ENCODE data around the gene BTRC. TPM values are rescaled to one million over a fixed set of nuclear protein-coding genes. Genes with fewer than 3 reads are reported as not detected.
"Not testable (repeated sequence)": the region's sequence is repeated elsewhere in the genome, so short reads cannot be mapped to it uniquely, and the experiment has no call there.

Gene BTRC
- total and polyA plus RNA-seq, 2 donors (not counting 3 experiments of a cell fraction or from before 2014, with no cell fraction given): 11.6 to 18.5 TPM

- Histone ChIP-seq H4K20me1 (replicated peaks; ENCODE audit: control insufficient read depth, extremely low read depth, insufficient read depth, low read length) (no peaks in the 10 kb centered on the region), H3K79me2 (ENCODE audit: control insufficient read depth, insufficient read depth, low read length) (peaks cover 14% of the 10 kb centered on the region), H3K27me3 (ENCODE audit: control insufficient read depth in 2 of 2, insufficient read depth in 2 of 2, low read length in 2 of 2) (no peaks in the 10 kb centered on the region), H3K27ac (ENCODE audit: insufficient read depth, low read depth, low read length) (no peak overlapping the region), H3K9ac (replicated peaks; ENCODE audit: extremely low read depth, insufficient read depth, low read length) (no peak overlapping the region), H3K4me1 (ENCODE audit: control insufficient read depth, extremely low read depth, insufficient read depth, low read length) (peaks cover 1% of the 10 kb centered on the region), H3K4me3 (replicated peaks in 1 of 3; ENCODE audit: insufficient read depth in 1 of 3, low read depth in 1 of 3, low read length in 3 of 3) (no peak overlapping the region), H2AFZ (ENCODE audit: low read depth, low read length) (no peak overlapping the region), H3K9me1 (replicated peaks; ENCODE audit: control insufficient read depth, extremely low read depth, insufficient read depth, low read length) (no peaks in the 10 kb centered on the region), H3K36me3 (ENCODE audit: control insufficient read depth in 2 of 2, extremely low read depth in 1 of 2, insufficient read depth in 2 of 2, low read length in 2 of 2) (no peaks in the 10 kb centered on the region), H3K4me2 (ENCODE audit: insufficient read depth, low read length) (no peak overlapping the region), H3K9me3 (replicated peaks; ENCODE audit: control insufficient read depth, insufficient read depth, low read length) (no peaks in the 10 kb centered on the region)
- dilution Hi-C loops (cut with MboI; ENCODE audit: extremely low pct_ligation_motif_present, low sequenced_read_pairs) (no loop called here), intact Hi-C loops (cut with micrococcal nuclease) (no loop called here)
- ChIA-PET POLR2A (no interaction called here), CTCF (interaction anchor here (1.0 to 1.4 kb wide), 3 partner anchors 12 to 163 kb away, joined by 3 to 4 read pairs (median 4); no protein-coding TSS in a partner anchor)
- FAIRE-seq (no peak), DNase-seq (ENCODE audit: low read depth, low spot score) (no peak)
- TF ChIP-seq EZH2 (IDR thresholded peaks at IDR 0.05; ENCODE audit: borderline replicate concordance, low read depth, low read length, severe bottlenecking) (no peak), CTCF (IDR thresholded peaks at IDR 0.05; ENCODE audit: extremely low read depth in 1 of 2, insufficient read depth in 1 of 2, low read depth in 1 of 2, low read length in 2 of 2) (no peak), MYC (IDR thresholded peaks at IDR 0.05; ENCODE audit: low read depth, low read length) (no peak), JUN (IDR thresholded peaks at IDR 0.05; ENCODE audit: borderline replicate concordance, insufficient read depth, insufficient read length, low read depth) (no peak), FOS (IDR thresholded peaks at IDR 0.05; ENCODE audit: borderline replicate concordance, insufficient read depth, low read length) (no peak), MAX (IDR thresholded peaks at IDR 0.05; ENCODE audit: insufficient read depth, insufficient read length) (no peak), POLR2A (IDR thresholded peaks at IDR 0.05; ENCODE audit: low read depth, low read length) (no peak), GATA2 (IDR thresholded peaks at IDR 0.05; ENCODE audit: insufficient read depth, insufficient read length, low read depth, low read length) (no peak), POLR2AphosphoS5 (IDR thresholded peaks at IDR 0.05; ENCODE audit: insufficient read depth, low read depth, low read length) (no peak)
- BruUV-seq (replicated peaks): no TSS peak
These were observed 19.1 kb downstream of the BTRC start for GRCh38 chr10:101373063-101373462.

- H3K36me3 ChIP-seq (ENCODE audit: control insufficient read depth in 2 of 2, extremely low read depth in 1 of 2, insufficient read depth in 2 of 2, low read length in 2 of 2); H3K9ac ChIP-seq (replicated peaks; ENCODE audit: extremely low read depth, insufficient read depth, low read length); H3K4me1 ChIP-seq (ENCODE audit: control insufficient read depth, extremely low read depth, insufficient read depth, low read length); H3K4me3 ChIP-seq (replicated peaks in 1 of 3; ENCODE audit: insufficient read depth in 1 of 3, low read depth in 1 of 3, low read length in 3 of 3); H3K9me1 ChIP-seq (replicated peaks; ENCODE audit: control insufficient read depth, extremely low read depth, insufficient read depth, low read length); H3K9me3 ChIP-seq (replicated peaks; ENCODE audit: control insufficient read depth, insufficient read depth, low read length); H3K27ac ChIP-seq (ENCODE audit: insufficient read depth, low read depth, low read length); DNase-seq (ENCODE audit: low read depth, low spot score); BruUV-seq (replicated peaks); FAIRE-seq; dilution Hi-C loops (cut with MboI; ENCODE audit: extremely low pct_ligation_motif_present, low sequenced_read_pairs); intact Hi-C loops (cut with micrococcal nuclease); H3K79me2 ChIP-seq (ENCODE audit: control insufficient read depth, insufficient read depth, low read length); H3K4me2 ChIP-seq (ENCODE audit: insufficient read depth, low read length); H3K27me3 ChIP-seq (ENCODE audit: control insufficient read depth in 2 of 2, insufficient read depth in 2 of 2, low read length in 2 of 2); POLR2A ChIA-PET; H2AFZ ChIP-seq (ENCODE audit: low read depth, low read length); H4K20me1 ChIP-seq (replicated peaks; ENCODE audit: control insufficient read depth, extremely low read depth, insufficient read depth, low read length): not testable (repeated sequence)
- CTCF ChIA-PET: interaction anchor here (1.4 kb wide), 1 partner anchor 162 kb away, joined by 3 read pairs; no protein-coding TSS in a partner anchor
These were observed 20.0 kb downstream of the BTRC start for GRCh38 chr10:101373993-101374392.
